Esophagus mucosa (tissue), 1 donor: Measurements from ENCODE around the gene MRPL50. TPM values are rescaled to one million over a fixed set of nuclear protein-coding genes. Genes with fewer than 3 reads are reported as not detected.

ENCODE experiments used
- total RNA-seq: library from RNA; stranded (reverse); gene quantifications from one replicate; pipeline ENCODE4 v1.2.4, GENCODE V29; 2023
- donor health status: DM: yes; HTN: yes; CAD: no.

The MRPL50 gene
- total RNA-seq, 1 donor from 2014 or later = 6.9 TPM

Other genes starting within 250 kb of the MRPL50 start
- gene BAAT, start 13.6 kb downstream of the MRPL50 start, total RNA-seq = 0.08 TPM
- gene ZNF189, start 233 bp upstream of the MRPL50 start, total RNA-seq = 5.1 TPM
- 0.08 TPM for gene ALDOB, start 37.2 kb upstream of the MRPL50 start, total RNA-seq
- 36.9 TPM for gene RNF20, start 135.2 kb upstream of the MRPL50 start, total RNA-seq
- not detected for gene PPP3R2, start 196.4 kb upstream of the MRPL50 start, total RNA-seq